Measurements from ENCODE around the gene C19orf67. TPM values are rescaled to one million over a fixed set of nuclear protein-coding genes. Genes with fewer than 3 reads are reported as not detected.

C19orf67 gene
- total and polyA plus RNA-seq, 10 donors: 4.9 TPM; not detected in 9

DNA sequence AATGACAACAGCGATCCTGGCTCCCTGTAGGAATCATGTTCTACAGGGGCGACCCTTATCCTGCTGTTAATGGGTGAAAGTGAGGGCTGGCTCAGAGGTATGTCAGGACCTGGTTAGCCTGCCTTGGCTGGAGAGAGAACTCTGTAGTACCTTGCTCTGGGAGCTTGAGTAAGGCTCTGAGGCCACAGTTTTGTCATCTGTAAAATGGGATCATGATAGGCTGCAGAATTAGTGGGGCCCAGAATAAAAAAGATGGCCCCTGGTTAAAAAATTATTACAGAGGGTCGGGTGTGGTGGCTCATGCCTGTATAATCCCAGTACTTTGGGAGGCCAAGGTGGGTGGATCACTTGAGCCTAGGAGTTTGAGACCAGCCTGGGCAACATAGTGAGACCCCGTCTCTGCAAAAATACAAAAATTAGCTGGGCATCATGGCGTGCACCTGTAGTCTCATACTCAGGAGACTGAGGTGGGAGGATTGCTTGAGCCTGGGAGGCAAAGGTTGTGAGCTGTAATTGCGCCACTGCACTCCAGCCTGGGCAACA lies 15.5 kb upstream of the C19orf67 start:
- Histone ChIP-seq H3K27ac (peak overlapping the region in 2 of 8 donors; percentile 16 to 65), H3K27me3 (replicated peaks in 1 of 7) (no peaks in the 10 kb centered on the region), H3K4me3 (no peak overlapping the region), H3K9me3 (no peaks in the 10 kb centered on the region), H3K4me1 (peaks cover 5 to 25% (median 20%) of the 10 kb centered on the region in 6 donors), H3K36me3 (peaks cover 0 to 100% (median 87%) of the 10 kb centered on the region in 6 donors)
- intact Hi-C loops (cut with DNase I; ENCODE audit: low total_unique reads): no loop called here
- 94 to 98% (median 97%) methylated on average over 4 to 6 of the region's 6 CpGs for WGBS, 5 donors
- DNase-seq: no peak
- TF ChIP-seq POLR2AphosphoS5 (IDR thresholded peaks at IDR 0.05) (no peak), POLR2A (IDR thresholded peaks at IDR 0.05) (no peak)
- TF ChIP-seq, protein P1, sequence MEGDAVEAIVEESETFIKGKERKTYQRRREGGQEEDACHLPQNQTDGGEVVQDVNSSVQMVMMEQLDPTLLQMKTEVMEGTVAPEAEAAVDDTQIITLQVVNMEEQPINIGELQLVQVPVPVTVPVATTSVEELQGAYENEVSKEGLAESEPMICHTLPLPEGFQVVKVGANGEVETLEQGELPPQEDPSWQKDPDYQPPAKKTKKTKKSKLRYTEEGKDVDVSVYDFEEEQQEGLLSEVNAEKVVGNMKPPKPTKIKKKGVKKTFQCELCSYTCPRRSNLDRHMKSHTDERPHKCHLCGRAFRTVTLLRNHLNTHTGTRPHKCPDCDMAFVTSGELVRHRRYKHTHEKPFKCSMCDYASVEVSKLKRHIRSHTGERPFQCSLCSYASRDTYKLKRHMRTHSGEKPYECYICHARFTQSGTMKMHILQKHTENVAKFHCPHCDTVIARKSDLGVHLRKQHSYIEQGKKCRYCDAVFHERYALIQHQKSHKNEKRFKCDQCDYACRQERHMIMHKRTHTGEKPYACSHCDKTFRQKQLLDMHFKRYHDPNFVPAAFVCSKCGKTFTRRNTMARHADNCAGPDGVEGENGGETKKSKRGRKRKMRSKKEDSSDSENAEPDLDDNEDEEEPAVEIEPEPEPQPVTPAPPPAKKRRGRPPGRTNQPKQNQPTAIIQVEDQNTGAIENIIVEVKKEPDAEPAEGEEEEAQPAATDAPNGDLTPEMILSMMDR (IDR thresholded peaks at IDR 0.05 in 8 of 11, conservative IDR thresholded peaks at IDR 0.05 in 3 of 11): no peak

DNA sequence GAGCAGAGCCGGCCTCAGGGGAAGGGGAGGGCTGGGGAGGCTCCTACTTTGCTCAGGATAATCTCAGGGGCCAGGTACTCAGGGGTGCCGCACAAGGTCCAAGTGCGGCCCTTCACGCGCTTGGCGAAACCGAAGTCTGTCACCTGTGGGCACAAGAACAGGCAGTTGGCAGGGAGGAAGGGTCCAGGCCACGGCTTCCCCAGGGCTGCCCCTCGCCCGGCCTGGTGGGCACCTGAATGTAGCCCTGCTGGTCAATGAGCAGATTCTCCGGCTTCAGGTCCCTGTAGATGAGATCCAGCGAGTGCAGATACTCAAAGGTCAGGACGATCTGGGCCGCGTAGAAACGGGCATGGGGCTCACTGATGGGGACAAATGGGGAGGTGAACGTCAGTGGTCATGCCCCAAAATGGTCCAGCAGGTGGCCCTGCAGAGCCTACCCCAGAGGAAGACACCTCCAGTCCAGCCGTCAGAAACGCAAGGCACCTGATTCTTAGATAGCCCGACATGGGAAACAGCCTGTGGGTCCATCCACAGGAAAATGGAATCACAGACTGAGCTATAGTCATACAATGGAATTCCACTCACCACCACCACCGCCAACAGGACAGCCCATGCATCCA lies 12.1 kb upstream of the C19orf67 start:
- Histone ChIP-seq H3K27ac (no peak overlapping the region), H3K36me3 (peaks cover 0 to 87% (median 59%) of the 10 kb centered on the region in 6 donors), H3K27me3 (replicated peaks in 1 of 7) (no peaks in the 10 kb centered on the region), H3K4me3 (no peak overlapping the region), H3K9me3 (peaks cover 0 to 14% (median 11%) of the 10 kb centered on the region in 8 donors), H3K4me1 (peaks cover 4 to 22% (median 14%) of the 10 kb centered on the region in 6 donors)
- no peak for DNase-seq
- TF ChIP-seq, protein P1 (IDR thresholded peaks at IDR 0.05 in 8 of 11, conservative IDR thresholded peaks at IDR 0.05 in 3 of 11): peak in 1 of 11 experiments; percentile 17
- TF ChIP-seq POLR2AphosphoS5 (IDR thresholded peaks at IDR 0.05): peak in 2 of 3 donors; percentile 21 to 50
- TF ChIP-seq POLR2A (IDR thresholded peaks at IDR 0.05): no peak
- intact Hi-C loops (cut with DNase I; ENCODE audit: low total_unique reads): no loop called here
- WGBS, 5 donors: 84 to 93% (median 87%) methylated on average over 20 to 21 of the region's 21 CpGs

DNA sequence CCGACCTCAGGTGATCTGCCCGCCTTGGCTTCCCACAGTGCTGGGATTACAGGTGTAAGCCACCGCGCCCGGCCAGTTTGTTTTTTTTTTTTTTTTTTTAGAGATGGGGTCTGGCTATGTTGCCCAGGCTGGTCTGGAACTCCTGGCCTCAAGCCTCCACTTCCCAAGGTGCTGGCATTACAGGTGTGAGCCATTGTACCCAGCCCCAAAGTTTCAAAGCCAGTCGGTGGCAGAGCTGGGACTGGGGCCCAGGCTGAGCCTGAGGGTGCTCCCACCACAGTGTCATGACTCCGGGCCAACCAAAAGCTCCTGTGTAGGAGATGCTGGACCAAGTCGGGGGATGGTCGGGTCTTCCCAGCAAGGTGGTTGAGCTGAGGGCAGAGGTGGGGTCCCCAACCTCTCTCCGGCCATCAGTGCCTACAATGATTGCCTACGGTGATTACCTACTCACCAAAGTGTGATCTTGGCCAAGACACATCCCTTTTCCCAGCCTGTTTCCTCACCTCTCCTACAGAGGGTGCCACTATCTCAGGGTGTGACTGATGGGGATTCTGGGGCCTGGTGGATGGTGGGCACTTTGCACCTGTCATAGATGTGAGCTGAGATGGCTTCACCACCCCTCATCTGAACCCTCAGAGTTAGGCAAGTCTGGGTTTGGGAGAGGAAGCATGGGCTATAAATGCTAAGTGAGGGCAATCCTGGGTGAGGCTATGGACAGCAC lies 10.8 kb upstream of the C19orf67 start:
- H3K4me1 ChIP-seq: peaks cover 0 to 22% (median 12%) of the 10 kb centered on the region in 6 donors
- peaks cover 0 to 14% (median 11%) of the 10 kb centered on the region in 8 donors for H3K9me3 ChIP-seq
- H3K36me3 ChIP-seq: peaks cover 0 to 75% (median 47%) of the 10 kb centered on the region in 6 donors
- 94 to 98% (median 95%) methylated on average over 11 of the region's 11 CpGs for WGBS, 5 donors
- H3K27me3 ChIP-seq (replicated peaks in 1 of 7): no peaks in the 10 kb centered on the region
- DNase-seq: no peak
- H3K4me3 ChIP-seq: no peak overlapping the region
- TF ChIP-seq POLR2A (IDR thresholded peaks at IDR 0.05): no peak
- TF ChIP-seq POLR2AphosphoS5 (IDR thresholded peaks at IDR 0.05): peak in 1 of 3 donors; percentile 6
- no peak overlapping the region for H3K27ac ChIP-seq
- intact Hi-C loops (cut with DNase I; ENCODE audit: low total_unique reads): no loop called here

DNA sequence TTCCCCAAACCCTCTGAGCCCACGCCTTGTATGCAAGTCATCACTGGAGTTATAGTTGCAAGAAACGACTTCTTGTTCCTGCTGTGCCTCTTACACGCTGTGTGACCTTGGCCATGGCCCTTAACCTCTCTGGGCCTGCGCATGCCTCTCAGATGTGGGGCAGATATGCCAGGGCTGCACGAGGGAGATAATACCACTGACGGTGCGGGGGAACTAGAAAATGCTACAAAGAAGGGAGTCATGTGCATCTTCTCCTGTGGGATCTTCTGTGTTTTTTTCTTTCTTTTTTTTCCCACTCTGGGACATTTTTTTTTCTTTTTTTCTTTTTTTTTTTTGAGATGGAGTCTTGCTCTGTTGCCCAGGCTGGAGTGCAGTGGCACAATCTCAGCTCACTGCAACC lies 9.3 kb upstream of the C19orf67 start:
- Histone ChIP-seq H3K27me3 (replicated peaks in 1 of 7) (no peaks in the 10 kb centered on the region), H3K4me3 (no peak overlapping the region), H3K9me3 (peaks cover 0 to 14% (median 11%) of the 10 kb centered on the region in 8 donors), H3K4me1 (peaks cover 0 to 25% (median 15%) of the 10 kb centered on the region in 6 donors), H3K27ac (peak overlapping the region in 1 of 8 donors; percentile 33), H3K36me3 (peaks cover 0 to 59% (median 32%) of the 10 kb centered on the region in 6 donors)
- intact Hi-C loops (cut with DNase I; ENCODE audit: low total_unique reads): no loop called here
- no peak for DNase-seq
- WGBS, 5 donors: 69 to 83% (median 72%) methylated on average over 7 of the region's 7 CpGs
- TF ChIP-seq POLR2AphosphoS5 (IDR thresholded peaks at IDR 0.05) (peak in 2 of 3 donors; percentile 58 to 64), POLR2A (IDR thresholded peaks at IDR 0.05) (no peak)

All from spleen (tissue), 11 donors.